Liver (tissue), 9 donors: ENCODE results near the gene NFU1. TPM values are rescaled to one million over a fixed set of nuclear protein-coding genes. Genes with fewer than 3 reads are reported as not detected.

Experiments
- DNase-seq: peaks from one replicate; pipeline ENCODE4 v3.0.0-alpha.2; 2017; ENCODE audit warnings: low spot score
- H3K27ac ChIP-seq, 2 donors: one replicate each; pipeline ENCODE4 v1.7.0; 2013; ENCODE audit warnings: inconsistent platforms in 2 of 2, low read length in 2 of 2, control low read depth in 1 of 2, low read depth in 1 of 2, mild to moderate bottlenecking in 1 of 2
- H3K27me3 ChIP-seq, 4 donors: one replicate each; pipeline versions ENCODE4 v1.6.1 to v1.7.0; 2013; ENCODE audit warnings: low read length in 3 of 4, inconsistent platforms in 1 of 4, mild to moderate bottlenecking in 1 of 4, moderate library complexity in 1 of 4; ENCODE audit not compliant: control insufficient read depth in 4 of 4, insufficient read depth in 4 of 4
- H3K36me3 ChIP-seq, 4 donors: one replicate each; pipeline versions ENCODE4 v1.6.1 to v1.7.0; 2013; ENCODE audit warnings: low read length in 3 of 4, mild to moderate bottlenecking in 3 of 4, low read depth in 1 of 4, moderate library complexity in 1 of 4; ENCODE audit not compliant: control insufficient read depth in 4 of 4, insufficient read depth in 3 of 4
- H3K4me1 ChIP-seq, 4 donors: one replicate each; pipeline versions ENCODE4 v1.6.1 to v1.7.0; 2013; ENCODE audit warnings: low read length in 3 of 4, mild to moderate bottlenecking in 3 of 4, moderate library complexity in 1 of 4; ENCODE audit not compliant: control insufficient read depth in 4 of 4, insufficient read depth in 4 of 4
- H3K4me3 ChIP-seq, 3 donors: one replicate each; pipeline versions ENCODE4 v1.6.1 to v1.7.0; 2013; ENCODE audit warnings: low read length in 3 of 3, control low read depth in 1 of 3, low read depth in 1 of 3, mild to moderate bottlenecking in 1 of 3
- H3K9ac ChIP-seq, 2 donors: one replicate each; pipeline ENCODE4 v1.7.0; 2013; ENCODE audit warnings: low read length in 2 of 2, mild to moderate bottlenecking in 2 of 2, moderate library complexity in 2 of 2, control low read depth in 1 of 2, low read depth in 1 of 2
- H3K9me3 ChIP-seq, 4 donors: one replicate each; pipeline versions ENCODE4 v1.6.1 to v1.7.0; 2013; ENCODE audit warnings: low read length in 3 of 4; ENCODE audit not compliant: control insufficient read depth in 4 of 4
- ATF3 ChIP-seq: IDR thresholded peaks from 2 replicates; pipeline ENCODE4 v1.6.1; 2016; ENCODE audit warnings: antibody characterized with exemption
- CTCF ChIP-seq: fragments of 150-350 bp; IDR thresholded peaks from 2 replicates; pipeline ENCODE4 v1.5.1; 2017; ENCODE audit warnings: improper control_type of control experiment, low read depth, low read length; ENCODE audit not compliant: missing input control
- EGR1 ChIP-seq, 2 donors: IDR thresholded peaks; 2 replicates each; pipeline ENCODE4 v1.6.1; 2016 to 2018; ENCODE audit warnings: antibody characterized with exemption in 2 of 2, low read depth in 2 of 2
- FOXA1 ChIP-seq: IDR thresholded peaks from 2 replicates; pipeline ENCODE4 v1.6.1; 2016; ENCODE audit warnings: antibody characterized with exemption
- FOXA2 ChIP-seq: IDR thresholded peaks from 2 replicates; pipeline ENCODE4 v1.6.1; 2016; ENCODE audit warnings: antibody characterized with exemption
- GABPA ChIP-seq, 2 donors: IDR thresholded peaks in 1 of 2; conservative IDR thresholded peaks in 1 of 2; 2 replicates each; pipeline ENCODE4 v1.6.1; 2016; ENCODE audit warnings: antibody characterized with exemption in 2 of 2, mild to moderate bottlenecking in 1 of 2, moderate library complexity in 1 of 2
- HNF4A ChIP-seq, 2 donors: conservative IDR thresholded peaks; 2 replicates each; pipeline ENCODE4 v1.6.1; 2016; ENCODE audit warnings: antibody characterized with exemption in 2 of 2, mild to moderate bottlenecking in 2 of 2
- HNF4G ChIP-seq: IDR thresholded peaks from 2 replicates; pipeline ENCODE4 v1.6.1; 2016; ENCODE audit warnings: antibody characterized with exemption
- JUND ChIP-seq, 2 donors: IDR thresholded peaks; 2 replicates each; pipeline ENCODE4 v1.6.1; 2016; ENCODE audit warnings: antibody characterized with exemption in 2 of 2
- NR2F2 ChIP-seq: IDR thresholded peaks from 2 replicates; pipeline ENCODE4 v1.6.1; 2016; ENCODE audit warnings: antibody characterized with exemption
- RAD21 ChIP-seq, 2 donors: IDR thresholded peaks; 2 replicates each; pipeline ENCODE4 v1.6.1; 2016; ENCODE audit warnings: antibody characterized with exemption in 2 of 2, mild to moderate bottlenecking in 2 of 2
- REST ChIP-seq: IDR thresholded peaks from 2 replicates; pipeline ENCODE4 v1.6.1; 2016; ENCODE audit warnings: antibody characterized with exemption, mild to moderate bottlenecking
- RXRA ChIP-seq, 2 donors: IDR thresholded peaks; 2 replicates each; pipeline ENCODE4 v1.6.1; 2017 to 2018; ENCODE audit warnings: antibody characterized with exemption in 2 of 2, mild to moderate bottlenecking in 1 of 2
- SP1 ChIP-seq: IDR thresholded peaks from 2 replicates; pipeline ENCODE4 v1.6.1; 2018; ENCODE audit warnings: antibody characterized with exemption, mild to moderate bottlenecking
- TAF1 ChIP-seq: conservative IDR thresholded peaks from 2 replicates; pipeline ENCODE4 v1.6.1; 2016; ENCODE audit warnings: antibody characterized with exemption, mild to moderate bottlenecking
- YY1 ChIP-seq: IDR thresholded peaks from 2 replicates; pipeline ENCODE4 v1.6.1; 2016; ENCODE audit warnings: antibody characterized with exemption, mild to moderate bottlenecking
- ZBTB33 ChIP-seq: IDR thresholded peaks from 2 replicates; pipeline ENCODE4 v1.6.1; 2016; ENCODE audit warnings: antibody characterized with exemption
- WGBS: extraction: QIAGEN DNeasy Blood & Tissue Kit; methylation state at CpG from one replicate; pipeline ENCODE4 v1.1.7; 2013; 5-methylcytosine and 5-hydroxymethylcytosine counted together
- polyA plus RNA-seq, 2 donors: library from polyadenylated mRNA; stranded (reverse) in 1 of 2; unstranded in 1 of 2; fragments of 200-250 nt in 1 of 2; fragments of >200 nt in 1 of 2; fragmentation: Nextera tagmentation in 1 of 2; extraction: Ambion mirVana in 1 of 2; gene quantifications; one replicate each; pipeline versions ENCODE4 v1.2.1 to v1.2.3, GENCODE V29; 2013 to 2015
- total RNA-seq, 2 donors: library from RNA; depleted of rRNA; stranded (reverse); fragments of >200 nt; gene quantifications; one replicate each; pipeline ENCODE4 v1.2.3, GENCODE V29; 2014
- TF ChIP-seq, protein P1 (sequence below): IDR thresholded peaks from 2 replicates; pipeline ENCODE4 v1.6.1; 2016; ENCODE audit warnings: antibody characterized with exemption
- donor health status: healthy.
- donor health status: healthy.
- donor health status: healthy.
- donor health status: healthy.
- donor health status: healthy.

The NFU1 gene
- total and polyA plus RNA-seq, 4 donors: 7.4 to 37.4 (median 16.0) TPM

- H3K4me3 ChIP-seq: no peak overlapping the region
- H3K4me1 ChIP-seq: no peaks in the 10 kb centered on the region
- H3K36me3 ChIP-seq: peaks cover 0 to 7% (median 5%) of the 10 kb centered on the region in 4 donors
- 99% methylated on average over 1 of the region's 1 CpG for WGBS
- H3K9ac ChIP-seq: no peak overlapping the region
- H3K9me3 ChIP-seq: no peaks in the 10 kb centered on the region
- no peak overlapping the region for H3K27ac ChIP-seq
- no peak for TF ChIP-seq GABPA (IDR thresholded peaks at IDR 0.05 in 1 of 2, conservative IDR thresholded peaks at IDR 0.05 in 1 of 2)
- TF ChIP-seq TAF1: no peak
- no peak for TF ChIP-seq ZBTB33
- no peak for TF ChIP-seq JUND (IDR thresholded peaks at IDR 0.05)
- no peak for TF ChIP-seq REST
- no peak for TF ChIP-seq CTCF
- no peak for TF ChIP-seq RXRA (IDR thresholded peaks at IDR 0.05)
- TF ChIP-seq FOXA2: no peak
- TF ChIP-seq SP1: no peak
- no peak for TF ChIP-seq HNF4A (conservative IDR thresholded peaks at IDR 0.05)
- no peak for TF ChIP-seq NR2F2
- no peak for TF ChIP-seq ATF3
- TF ChIP-seq YY1: no peak
- TF ChIP-seq RAD21 (IDR thresholded peaks at IDR 0.05): no peak
- TF ChIP-seq HNF4G: no peak
- no peak for TF ChIP-seq FOXA1
- no peak for TF ChIP-seq EGR1 (IDR thresholded peaks at IDR 0.05; ENCODE audit: low read depth in 2 of 2)
- TF ChIP-seq, protein P1, sequence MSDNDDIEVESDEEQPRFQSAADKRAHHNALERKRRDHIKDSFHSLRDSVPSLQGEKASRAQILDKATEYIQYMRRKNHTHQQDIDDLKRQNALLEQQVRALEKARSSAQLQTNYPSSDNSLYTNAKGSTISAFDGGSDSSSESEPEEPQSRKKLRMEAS: no peak
- no peaks in the 10 kb centered on the region for H3K27me3 ChIP-seq
- DNase-seq: no peak
Measured at GRCh38 chr2:69469784-69470183, 32.5 kb upstream of the NFU1 start.
